B cell (primary cell): ENCODE data around the gene PTPRM. TPM values are rescaled to one million over a fixed set of nuclear protein-coding genes. Genes with fewer than 3 reads are reported as not detected.

Source experiments
- ATAC-seq: fragments of 200-7000 bp; cut with Tn5 transposase; one replicate; pipeline ENCODE4 v1.10.0; 2021; ENCODE audit warnings: low read depth, mild to moderate bottlenecking, moderate number of reproducible peaks, moderate library complexity
- CTCF ChIA-PET: fragments of 350-600 bp; sonication (Branson Sonifier 250); formaldehyde crosslinking; loops from one replicate; lab custom pipeline; 2021; ENCODE audit warnings: antibody characterized with exemption, inconsistent platforms; lab: Charles Lee
- POLR2A ChIA-PET: fragments of 350-600 bp; sonication (Branson Sonifier 250); formaldehyde crosslinking; loops from one replicate; lab custom pipeline; 2021; ENCODE audit warnings: antibody characterized with exemption; lab: Charles Lee
- DNase-seq: peaks from one replicate; pipeline ENCODE4 v3.0.0; 2013
- H2AFZ ChIP-seq: 2 replicates; pipeline ENCODE4 v1.6.1; 2012; ENCODE audit warnings: mild to moderate bottlenecking, low read depth, low read length; ENCODE audit not compliant: insufficient read depth, poor library complexity, severe bottlenecking
- H3K27ac ChIP-seq, 2 donors: 1 replicate in 1 of 2; 2 replicates in 1 of 2; pipeline ENCODE4 v1.5.1; 2012 to 2013; ENCODE audit warnings: low read length in 2 of 2, mild to moderate bottlenecking in 2 of 2, moderate library complexity in 1 of 2
- H3K27me3 ChIP-seq, 4 experiments: fragments of 200-600 bp in 1 of 4; sonication (generic) in 1 of 4; replicated peaks in 1 of 4; 1 replicate in 2 of 4; 2 replicates in 2 of 4; pipeline versions ENCODE4 v1.6.1 to v1.7.0; 2013 to 2016; ENCODE audit warnings: low read length in 3 of 4, mild to moderate bottlenecking in 2 of 4, mixed read lengths in 1 of 4, moderate library complexity in 1 of 4; ENCODE audit not compliant: insufficient read depth in 4 of 4, control insufficient read depth in 3 of 4; ENCODE audit errors: control extremely low read depth in 1 of 4
- H3K36me3 ChIP-seq, 2 experiments: replicated peaks in 1 of 2; 1 replicate in 1 of 2; 2 replicates in 1 of 2; pipeline versions ENCODE4 v1.6.1 to v1.7.1; 2013; ENCODE audit warnings: low read length in 1 of 2; ENCODE audit not compliant: insufficient read depth in 2 of 2, control insufficient read depth in 1 of 2; ENCODE audit errors: control extremely low read depth in 1 of 2, extremely low read depth in 1 of 2
- H3K4me1 ChIP-seq, 2 donors: fragments of 200-600 bp in 1 of 2; sonication (generic) in 1 of 2; 1 replicate in 1 of 2; 2 replicates in 1 of 2; pipeline versions ENCODE4 v1.5.1 to v1.6.1; 2013 to 2017; ENCODE audit warnings: low read length in 2 of 2; ENCODE audit not compliant: control insufficient read depth in 2 of 2, insufficient read depth in 2 of 2
- H3K4me2 ChIP-seq: replicated peaks from 2 replicates; pipeline ENCODE3; 2012; ENCODE audit warnings: mild to moderate bottlenecking, low read depth, low read length; ENCODE audit not compliant: poor library complexity, severe bottlenecking
- H3K4me3 ChIP-seq, 5 experiments: fragments of 200-600 bp in 1 of 5; sonication (generic) in 1 of 5; 1 replicate in 3 of 5; 2 replicates in 2 of 5; pipeline versions ENCODE4 v1.5.1 to v1.7.0; 2011 to 2016; ENCODE audit warnings: low read length in 4 of 5, mild to moderate bottlenecking in 4 of 5, low read depth in 2 of 5, control low read depth in 1 of 5, moderate library complexity in 1 of 5; ENCODE audit not compliant: insufficient read depth in 1 of 5; ENCODE audit errors: control extremely low read depth in 1 of 5, extremely low read depth in 1 of 5
- H3K79me2 ChIP-seq: fragments of 200-600 bp; sonication (generic); one replicate; pipeline ENCODE4 v1.6.0; 2016; ENCODE audit warnings: low read length; ENCODE audit not compliant: control insufficient read depth, insufficient read depth
- H3K9ac ChIP-seq: fragments of 200-600 bp; sonication (generic); 2 replicates; pipeline ENCODE4 v1.6.1; 2017; ENCODE audit warnings: mild to moderate bottlenecking, low read length, moderate library complexity
- H3K9me3 ChIP-seq, 3 donors: one replicate each; pipeline versions ENCODE4 v1.6.1 to v1.7.1; 2013; ENCODE audit warnings: low read length in 2 of 3; ENCODE audit not compliant: control insufficient read depth in 2 of 3, insufficient read depth in 1 of 3; ENCODE audit errors: control extremely low read depth in 1 of 3
- H4K20me1 ChIP-seq: 2 replicates; pipeline ENCODE4 v1.6.0; 2012; ENCODE audit warnings: mild to moderate bottlenecking, low read length; ENCODE audit not compliant: insufficient read depth, control insufficient read depth, poor library complexity, severe bottlenecking
- H3K27ac Mint-ChIP-seq: one replicate; pipeline ENCODE4 v1.8.0; 2021; ENCODE audit warnings: mixed read lengths
- H3K27me3 Mint-ChIP-seq: one replicate; pipeline ENCODE4 v1.8.0; 2021; ENCODE audit warnings: mixed read lengths
- H3K4me1 Mint-ChIP-seq: one replicate; pipeline ENCODE4 v1.8.0; 2021; ENCODE audit warnings: mixed read lengths
- H3K4me3 Mint-ChIP-seq: one replicate; pipeline ENCODE4 v1.8.0; 2021; ENCODE audit warnings: mixed read lengths
- H3K9me3 Mint-ChIP-seq: one replicate; pipeline ENCODE4 v1.8.0; 2022; ENCODE audit warnings: mixed read lengths; ENCODE audit not compliant: insufficient read depth
- EZH2 ChIP-seq: IDR thresholded peaks from 2 replicates; pipeline ENCODE4 v1.6.1; 2012; ENCODE audit warnings: borderline replicate concordance, low read depth, mild to moderate bottlenecking, moderate library complexity, low read length; ENCODE audit not compliant: insufficient read depth, poor library complexity, severe bottlenecking
- intact Hi-C: fragments of 100-400 bp; cut with micrococcal nuclease; formaldehyde crosslinking; loops from one replicate; pipeline ENCODE4 v1.10.0; 2022
- polyA plus RNA-seq: library from polyadenylated mRNA; depleted of rRNA; stranded (reverse); fragments of >200 nt; gene quantifications from 2 replicates; pipeline ENCODE4 v1.2.3, GENCODE V29; 2012
- total RNA-seq, 2 donors: library from RNA; stranded (reverse); fragments of 120-200 nt in 1 of 2; gene quantifications; 1 replicate in 1 of 2; 2 replicates in 1 of 2; pipeline versions ENCODE4 v1.2.3 to v1.2.4, GENCODE V29; 2013 to 2022
- TF ChIP-seq, protein P1 (sequence below): fragments of 200-600 bp; IDR thresholded peaks from one replicate; pipeline ENCODE4 v1.8.0; 2022; ENCODE audit warnings: antibody characterized with exemption, mild to moderate bottlenecking

PTPRM gene
- total and polyA plus RNA-seq, 2 donors (not counting 1 experiment from before 2014, with no cell fraction given): 0.20 to 0.89 TPM

GRCh38 chr18:7576077-7576476 is 9.0 kb downstream of the PTPRM start:
- DNase-seq (no peak), ATAC-seq (no peak)
- Histone ChIP-seq H3K27me3 (no peaks in the 10 kb centered on the region), H3K4me2 (no peak overlapping the region), H3K4me1 (no peaks in the 10 kb centered on the region), H4K20me1 (no peaks in the 10 kb centered on the region), H3K4me3 (no peak overlapping the region), H3K36me3 (no peaks in the 10 kb centered on the region), H2AFZ (no peak overlapping the region), H3K9ac (no peak overlapping the region), H3K9me3 (peaks cover 0 to 3% (median 0%) of the 10 kb centered on the region in 3 donors), H3K79me2 (no peaks in the 10 kb centered on the region), H3K27ac (no peak overlapping the region)
- TF ChIP-seq, protein P1, sequence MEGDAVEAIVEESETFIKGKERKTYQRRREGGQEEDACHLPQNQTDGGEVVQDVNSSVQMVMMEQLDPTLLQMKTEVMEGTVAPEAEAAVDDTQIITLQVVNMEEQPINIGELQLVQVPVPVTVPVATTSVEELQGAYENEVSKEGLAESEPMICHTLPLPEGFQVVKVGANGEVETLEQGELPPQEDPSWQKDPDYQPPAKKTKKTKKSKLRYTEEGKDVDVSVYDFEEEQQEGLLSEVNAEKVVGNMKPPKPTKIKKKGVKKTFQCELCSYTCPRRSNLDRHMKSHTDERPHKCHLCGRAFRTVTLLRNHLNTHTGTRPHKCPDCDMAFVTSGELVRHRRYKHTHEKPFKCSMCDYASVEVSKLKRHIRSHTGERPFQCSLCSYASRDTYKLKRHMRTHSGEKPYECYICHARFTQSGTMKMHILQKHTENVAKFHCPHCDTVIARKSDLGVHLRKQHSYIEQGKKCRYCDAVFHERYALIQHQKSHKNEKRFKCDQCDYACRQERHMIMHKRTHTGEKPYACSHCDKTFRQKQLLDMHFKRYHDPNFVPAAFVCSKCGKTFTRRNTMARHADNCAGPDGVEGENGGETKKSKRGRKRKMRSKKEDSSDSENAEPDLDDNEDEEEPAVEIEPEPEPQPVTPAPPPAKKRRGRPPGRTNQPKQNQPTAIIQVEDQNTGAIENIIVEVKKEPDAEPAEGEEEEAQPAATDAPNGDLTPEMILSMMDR: no peak
- no peak for TF ChIP-seq EZH2
- Mint-ChIP-seq H3K27me3 (peaks cover 4% of the 10 kb centered on the region), H3K9me3 (no peaks in the 10 kb centered on the region), H3K4me1 (no peaks in the 10 kb centered on the region), H3K4me3 (no peak overlapping the region), H3K27ac (no peak overlapping the region)
- ChIA-PET POLR2A (no interaction called here), CTCF (no interaction called here)
- intact Hi-C loops: no loop called here

DNA sequence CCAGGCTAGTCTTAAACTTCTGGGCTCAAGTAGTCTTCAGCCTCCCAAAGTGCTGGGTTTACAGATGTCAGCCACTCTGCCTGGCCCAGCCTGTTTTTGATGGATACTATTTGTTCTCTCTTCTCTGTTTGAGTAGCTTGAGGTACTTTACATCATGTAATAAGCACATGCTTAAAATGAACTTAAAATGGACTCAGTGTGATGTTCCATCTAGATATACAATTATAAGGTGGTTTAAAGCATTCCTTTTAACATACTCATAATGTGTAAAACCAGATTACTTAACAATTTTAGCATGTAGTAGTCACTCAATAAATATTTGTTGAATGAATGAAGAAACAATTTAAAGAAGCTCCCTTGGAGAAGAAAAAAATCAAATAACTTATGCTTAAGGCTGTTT is 9.6 kb downstream of the PTPRM start:
- POLR2A ChIA-PET: no interaction called here

More for the DNA sequence above, 9.6 kb downstream of the PTPRM start:
- H3K27me3 ChIP-seq: no peaks in the 10 kb centered on the region
- Mint-ChIP-seq H3K27me3 (peaks cover 1% of the 10 kb centered on the region), H3K4me3 (no peak overlapping the region), H3K4me1 (no peaks in the 10 kb centered on the region), H3K27ac (no peak overlapping the region), H3K9me3 (no peaks in the 10 kb centered on the region)
- H3K9me3 ChIP-seq: peaks cover 0 to 3% (median 0%) of the 10 kb centered on the region in 3 donors
- DNase-seq (no peak), ATAC-seq (no peak)
- H3K4me1 ChIP-seq: no peaks in the 10 kb centered on the region
- H3K36me3 ChIP-seq: no peaks in the 10 kb centered on the region
- CTCF ChIA-PET: no interaction called here
- H3K79me2 ChIP-seq: no peaks in the 10 kb centered on the region
- H2AFZ ChIP-seq: no peak overlapping the region
- H3K27ac ChIP-seq: no peak overlapping the region
- TF ChIP-seq, protein P1: no peak
- no peak for TF ChIP-seq EZH2
- H3K4me3 ChIP-seq: no peak overlapping the region
- no peaks in the 10 kb centered on the region for H4K20me1 ChIP-seq
- no peak overlapping the region for H3K9ac ChIP-seq
- intact Hi-C loops: no loop called here
- H3K4me2 ChIP-seq: no peak overlapping the region
